NCI-H1092 treated with DMSO at 0.1 percent for 48 hours (cell line): ENCODE results near the gene RIC1.
A peak's percentile ranks its signal among the peaks of the same experiment; 100 is the strongest.
"Not testable (repeated sequence)": the region's sequence is repeated elsewhere in the genome, so short reads cannot be mapped to it uniquely, and the experiment has no call there.

Source experiments
- DNase-seq: peaks from one replicate; lab custom pipeline; 2025; lab: John Stamatoyannopoulos, UW

Gene RIC1, protein sequence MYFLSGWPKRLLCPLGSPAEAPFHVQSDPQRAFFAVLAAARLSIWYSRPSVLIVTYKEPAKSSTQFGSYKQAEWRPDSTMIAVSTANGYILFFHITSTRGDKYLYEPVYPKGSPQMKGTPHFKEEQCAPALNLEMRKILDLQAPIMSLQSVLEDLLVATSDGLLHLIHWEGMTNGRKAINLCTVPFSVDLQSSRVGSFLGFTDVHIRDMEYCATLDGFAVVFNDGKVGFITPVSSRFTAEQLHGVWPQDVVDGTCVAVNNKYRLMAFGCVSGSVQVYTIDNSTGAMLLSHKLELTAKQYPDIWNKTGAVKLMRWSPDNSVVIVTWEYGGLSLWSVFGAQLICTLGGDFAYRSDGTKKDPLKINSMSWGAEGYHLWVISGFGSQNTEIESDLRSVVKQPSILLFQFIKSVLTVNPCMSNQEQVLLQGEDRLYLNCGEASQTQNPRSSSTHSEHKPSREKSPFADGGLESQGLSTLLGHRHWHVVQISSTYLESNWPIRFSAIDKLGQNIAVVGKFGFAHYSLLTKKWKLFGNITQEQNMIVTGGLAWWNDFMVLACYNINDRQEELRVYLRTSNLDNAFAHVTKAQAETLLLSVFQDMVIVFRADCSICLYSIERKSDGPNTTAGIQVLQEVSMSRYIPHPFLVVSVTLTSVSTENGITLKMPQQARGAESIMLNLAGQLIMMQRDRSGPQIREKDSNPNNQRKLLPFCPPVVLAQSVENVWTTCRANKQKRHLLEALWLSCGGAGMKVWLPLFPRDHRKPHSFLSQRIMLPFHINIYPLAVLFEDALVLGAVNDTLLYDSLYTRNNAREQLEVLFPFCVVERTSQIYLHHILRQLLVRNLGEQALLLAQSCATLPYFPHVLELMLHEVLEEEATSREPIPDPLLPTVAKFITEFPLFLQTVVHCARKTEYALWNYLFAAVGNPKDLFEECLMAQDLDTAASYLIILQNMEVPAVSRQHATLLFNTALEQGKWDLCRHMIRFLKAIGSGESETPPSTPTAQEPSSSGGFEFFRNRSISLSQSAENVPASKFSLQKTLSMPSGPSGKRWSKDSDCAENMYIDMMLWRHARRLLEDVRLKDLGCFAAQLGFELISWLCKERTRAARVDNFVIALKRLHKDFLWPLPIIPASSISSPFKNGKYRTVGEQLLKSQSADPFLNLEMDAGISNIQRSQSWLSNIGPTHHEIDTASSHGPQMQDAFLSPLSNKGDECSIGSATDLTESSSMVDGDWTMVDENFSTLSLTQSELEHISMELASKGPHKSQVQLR (N-terminal part only)

DNA sequence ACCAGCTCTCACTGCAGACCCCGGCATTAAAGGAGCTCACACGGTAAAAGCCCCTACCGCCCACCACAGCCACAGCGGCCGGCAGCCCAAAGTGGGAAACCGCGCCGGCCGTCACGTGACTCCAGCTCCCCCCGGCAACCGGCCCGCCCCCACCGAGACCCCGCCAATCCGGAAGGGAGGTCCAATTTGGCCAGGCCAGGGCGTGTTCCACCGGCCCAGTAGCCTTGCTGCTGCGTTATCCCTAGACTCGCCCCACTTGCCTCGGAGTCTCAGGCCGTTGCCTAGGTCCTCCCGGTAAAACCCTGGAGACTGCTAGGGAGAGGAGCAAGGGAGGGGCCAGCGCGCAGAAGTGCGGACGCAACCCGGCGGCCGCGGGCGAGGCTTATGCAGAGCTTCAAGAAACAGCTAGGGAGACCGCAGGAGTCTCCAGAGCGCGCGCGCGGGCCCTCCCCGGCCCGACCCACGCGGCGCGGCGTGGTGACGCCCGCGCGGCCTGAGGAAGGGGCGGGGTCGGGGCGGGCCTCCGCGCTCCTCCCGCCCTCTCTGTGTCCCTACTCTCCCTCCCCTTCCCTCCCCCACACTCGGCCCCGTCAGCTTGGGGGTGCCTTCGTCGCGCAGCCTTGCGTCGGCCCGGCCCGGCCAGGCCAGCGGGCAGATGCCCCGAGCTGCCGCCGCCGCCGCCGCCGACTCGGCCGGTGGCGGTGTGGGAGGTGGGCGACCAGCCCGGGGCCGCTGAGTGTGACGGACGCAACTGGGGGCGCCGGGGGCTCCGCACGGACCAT lies at the start of gene RIC1:
Gene RIC1, plus strand, starts transcription at position 578 of the 782 bp plus-strand sequence. Its CDS starts 203 bp downstream, at position 781.
- DNase-seq, result peak; percentile 96

- DNase-seq, result no peak
Observed at GRCh38 chr9:5579881-5580280, 49.0 kb upstream of the RIC1 start.

DNA sequence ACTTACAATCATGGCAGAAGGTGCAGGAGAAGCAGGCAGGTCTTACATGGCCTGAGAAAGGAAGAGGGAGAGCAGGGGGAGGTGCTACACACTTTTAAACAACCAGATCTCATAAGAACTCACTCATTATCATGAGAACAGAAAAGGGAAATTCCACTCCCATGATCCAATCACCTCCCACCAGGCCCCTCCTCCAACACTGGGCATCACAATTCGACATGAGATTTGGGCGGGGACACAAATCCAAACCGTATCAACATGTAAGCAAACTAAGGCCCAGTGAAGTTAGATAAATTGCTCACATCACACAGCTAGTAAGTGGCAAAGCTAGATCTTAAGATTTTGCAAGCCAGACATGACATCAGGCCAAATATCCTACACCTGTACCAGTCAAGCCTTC lies 48.3 kb upstream of the RIC1 start:
- no peak for DNase-seq

- DNase-seq, result not testable (repeated sequence)
Observed at GRCh38 chr9:5581706-5582105, 47.2 kb upstream of the RIC1 start.

- DNase-seq, result no peak
Observed at GRCh38 chr9:5582835-5583195, 46.1 kb upstream of the RIC1 start.

DNA sequence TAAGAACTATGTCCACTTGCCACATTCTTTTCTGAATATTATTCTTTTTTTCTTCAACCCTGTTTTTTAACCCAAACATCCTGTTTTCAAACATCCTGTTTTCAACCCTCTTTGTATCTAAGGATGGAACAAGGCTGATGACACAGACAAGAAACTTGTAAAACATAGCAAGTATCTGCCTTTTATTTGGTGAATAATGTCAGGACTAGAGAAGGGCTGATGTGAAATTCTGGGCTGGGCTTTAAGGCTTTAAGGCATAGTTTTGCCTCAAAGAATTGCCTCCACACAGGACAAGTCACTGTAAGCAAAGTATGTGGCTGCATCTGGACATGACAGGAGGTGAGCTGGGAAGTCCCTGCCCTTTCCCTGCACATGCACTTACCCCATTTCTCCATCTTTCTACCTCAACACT lies 42.5 kb upstream of the RIC1 start:
- DNase-seq, result no peak

- no peak for DNase-seq
Observed at GRCh38 chr9:5587024-5587423, 41.9 kb upstream of the RIC1 start.

DNA sequence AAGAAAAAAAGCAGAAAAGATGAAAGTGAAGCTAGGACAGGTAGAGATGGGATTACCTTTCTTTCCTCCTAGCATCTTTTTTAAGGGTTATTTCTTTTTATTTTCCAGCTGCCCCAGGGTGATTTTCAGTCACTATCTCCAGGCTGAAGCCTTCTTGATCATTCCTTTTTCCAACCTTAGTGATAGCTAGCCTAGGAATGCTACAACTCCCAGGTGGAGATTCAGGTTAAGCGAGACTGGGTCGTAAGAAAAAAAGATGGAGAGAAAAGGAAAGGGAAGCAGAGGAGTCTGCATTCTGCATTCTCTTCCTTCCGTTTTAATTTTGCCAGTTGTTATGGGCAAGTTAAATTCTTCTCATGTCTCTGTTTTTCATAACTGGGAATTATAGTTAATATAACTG lies 36.7 kb upstream of the RIC1 start:
- DNase-seq, result no peak

DNA sequence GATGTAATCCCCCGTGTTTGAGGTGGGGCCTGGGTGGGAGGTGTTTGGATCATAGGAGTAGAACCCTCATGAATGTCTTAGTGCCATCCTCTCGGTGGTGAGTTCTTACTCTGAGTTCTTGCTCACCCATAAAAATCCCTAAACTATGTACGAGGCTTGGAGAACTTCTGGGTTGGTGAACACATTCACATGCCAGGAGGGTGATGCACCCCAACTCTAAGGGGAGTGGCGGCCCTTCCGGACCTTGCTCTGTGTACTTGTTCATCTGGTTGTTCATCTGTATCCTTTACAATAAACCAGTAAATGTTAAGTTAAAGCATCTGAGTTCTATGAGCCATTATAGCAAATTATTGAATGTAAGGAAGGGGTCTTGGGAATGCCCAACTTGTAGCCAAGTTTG lies 36.0 kb upstream of the RIC1 start:
- no peak for DNase-seq

DNA sequence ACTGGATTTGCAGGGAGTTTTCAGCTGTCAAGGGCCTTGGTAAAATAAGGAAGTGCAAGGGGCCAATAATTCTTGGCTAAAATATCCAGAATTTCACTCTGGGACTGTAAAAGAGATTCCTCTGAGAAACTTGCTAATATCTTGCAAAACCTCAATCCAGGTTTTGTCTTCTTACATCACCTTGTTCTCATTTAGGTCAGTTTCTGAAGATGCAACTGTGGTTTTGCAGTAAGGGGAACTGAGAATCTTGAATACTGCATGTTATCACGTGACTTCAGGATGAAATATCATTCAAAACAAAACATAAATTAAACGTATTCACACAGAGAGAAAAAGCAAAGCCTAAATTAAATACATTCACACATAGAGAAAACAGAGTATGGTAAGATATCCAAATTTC lies 35.0 kb upstream of the RIC1 start:
- DNase-seq, result no peak

DNA sequence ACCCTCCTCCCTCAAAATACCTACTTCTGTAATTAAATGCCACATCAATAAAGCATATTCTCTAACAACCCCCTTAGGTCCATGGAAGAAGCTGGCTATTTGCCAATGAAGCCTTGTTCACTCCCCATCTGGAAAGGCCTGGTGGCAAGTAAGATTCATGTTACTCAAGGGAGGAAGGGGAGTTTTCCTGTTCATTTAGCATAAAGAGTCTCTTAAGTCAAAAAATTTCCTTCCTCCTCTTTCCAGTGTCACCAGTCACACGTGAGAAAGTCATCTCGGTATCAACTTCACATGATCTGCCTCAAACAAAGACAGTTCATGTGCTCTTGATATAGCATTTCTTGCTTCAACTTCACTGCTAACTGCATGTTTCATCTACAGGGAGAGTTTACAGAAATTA lies 32.7 kb upstream of the RIC1 start:
- no peak for DNase-seq

DNA sequence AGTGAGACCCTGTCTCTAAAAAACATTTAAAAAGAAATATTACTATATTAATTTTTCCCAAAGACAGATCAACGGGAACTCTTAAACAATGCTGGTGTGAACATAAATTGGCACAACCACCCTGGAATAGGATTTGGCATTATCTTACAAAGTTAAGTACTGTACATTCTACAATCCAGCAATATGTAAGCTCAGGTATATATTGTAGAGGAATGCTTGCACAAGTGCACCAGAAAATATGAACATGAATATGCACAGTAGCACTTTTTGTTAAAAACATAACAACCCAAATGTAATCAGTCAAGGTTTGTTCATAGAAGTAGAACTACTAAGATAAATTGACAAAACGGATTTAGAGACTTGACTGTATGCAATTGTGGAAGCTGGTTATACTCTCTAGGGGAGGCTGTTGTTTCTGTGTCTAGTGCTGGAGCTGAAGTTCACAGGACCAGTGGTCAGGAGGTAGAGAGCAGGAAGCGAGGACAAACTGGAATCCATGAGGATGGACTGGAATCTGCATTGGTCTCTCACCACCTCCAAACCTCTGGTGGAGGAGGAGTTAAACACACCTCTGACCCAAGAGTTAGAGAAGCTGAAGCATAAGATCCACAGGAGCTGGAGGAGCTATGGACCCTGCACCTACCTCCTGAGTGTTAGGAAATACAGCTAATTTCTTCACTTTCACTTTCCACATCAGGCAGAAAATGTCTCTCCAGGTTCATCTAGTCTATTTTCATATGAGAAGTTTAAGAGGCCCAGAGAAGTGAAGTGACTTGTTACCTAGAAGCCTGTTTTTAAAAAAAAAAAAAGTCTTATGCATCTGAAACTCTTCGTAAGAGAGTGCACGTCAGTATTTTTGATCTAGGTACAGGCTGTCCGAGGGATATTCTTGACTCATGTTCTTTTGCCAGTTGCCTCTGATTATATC lies 20.3 kb upstream of the RIC1 start:
- DNase-seq, result no peak

GRCh38 chr9:5609226-5609596 lies 19.7 kb upstream of the RIC1 start:
- no peak for DNase-seq

DNA sequence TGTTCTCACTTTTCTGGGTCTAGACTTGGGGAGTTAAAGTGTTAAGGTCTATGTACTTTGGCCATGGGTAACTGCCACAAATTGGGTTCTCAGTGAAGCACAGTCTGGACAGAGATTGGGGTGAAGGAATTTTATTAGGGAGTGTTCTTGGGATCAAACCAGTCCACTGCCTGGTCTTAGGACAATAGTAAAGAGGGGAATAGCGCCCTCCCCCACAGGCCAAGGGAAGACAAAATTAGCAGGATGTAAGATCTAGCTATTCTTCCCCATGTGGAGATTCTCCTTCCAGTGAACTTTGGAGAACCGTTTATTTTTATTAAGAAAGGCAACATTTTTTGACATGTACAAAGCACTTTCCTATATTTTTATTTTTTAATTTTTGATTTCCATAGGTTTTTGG lies 18.4 kb upstream of the RIC1 start:
- DNase-seq, result no peak

DNA sequence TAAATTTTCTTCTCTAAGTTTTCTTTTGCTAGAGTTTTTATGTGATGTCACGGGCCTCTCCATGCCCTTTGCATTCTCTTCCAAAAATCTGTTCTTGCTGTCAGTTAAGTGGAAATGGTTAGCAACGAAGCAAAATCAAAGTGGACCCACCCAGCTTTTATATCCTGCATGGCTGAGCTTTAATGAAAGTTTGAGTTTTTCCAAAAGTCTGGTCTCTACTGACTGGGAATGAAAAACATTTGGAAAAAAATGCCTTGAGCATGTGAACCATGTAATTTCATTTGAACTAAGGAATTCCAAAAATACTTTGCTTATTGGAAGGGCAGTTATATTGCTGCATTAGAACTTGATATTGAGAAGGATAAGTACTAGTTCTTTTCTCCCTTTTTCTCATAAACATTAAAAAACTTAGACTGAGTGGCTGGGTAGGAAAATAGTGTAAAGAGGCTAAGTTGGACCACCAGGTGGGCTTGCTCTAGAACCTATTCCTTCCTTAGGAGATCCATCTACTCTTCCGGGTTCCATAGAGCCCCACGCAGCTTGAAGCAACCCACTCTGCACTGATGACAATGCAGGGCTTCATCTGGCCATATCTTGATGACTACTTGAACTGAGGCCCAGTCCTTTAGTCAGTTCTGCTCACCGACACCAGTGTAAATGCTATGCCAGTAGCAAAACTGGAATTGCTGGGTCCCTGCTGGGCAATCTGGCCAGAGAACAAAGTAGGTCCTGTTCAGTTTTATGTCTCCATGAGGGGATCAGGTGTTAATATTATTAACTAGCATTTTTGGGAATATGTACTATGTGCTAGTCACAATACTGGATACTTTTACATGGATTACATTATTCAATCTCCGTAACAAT lies 17.4 kb upstream of the RIC1 start:
- no peak for DNase-seq

- no peak for DNase-seq
Observed at GRCh38 chr9:5612185-5612530, 16.7 kb upstream of the RIC1 start.

GRCh38 chr9:5614192-5614591 lies 14.7 kb upstream of the RIC1 start:
- DNase-seq, result no peak

- DNase-seq, result no peak
Observed at GRCh38 chr9:5614985-5615384, 13.9 kb upstream of the RIC1 start.

GRCh38 chr9:5617749-5618148 lies 11.2 kb upstream of the RIC1 start:
- no peak for DNase-seq

GRCh38 chr9:5620494-5620893 lies 8.4 kb upstream of the RIC1 start:
- no peak for DNase-seq
